WTC11 (cell line): ENCODE data around the gene SDCCAG8.

Experiments
- GTF2I ChIP-seq: fragments of 250-450 bp; sonication (Bioruptor Pico); conservative IDR thresholded peaks from 2 replicates; pipeline ENCODE4 v1.4.0; 2021; ENCODE audit warnings: mild to moderate bottlenecking
- JUN ChIP-seq: sonication (generic); formaldehyde crosslinking; IDR thresholded peaks from 2 replicates; pipeline ENCODE4 v1.8.0; 2023; ENCODE audit warnings: mild to moderate bottlenecking, missing genetic modification reagents
- NFATC4 ChIP-seq: fragments of 250-450 bp; sonication (Bioruptor Pico); IDR thresholded peaks from 2 replicates; pipeline ENCODE4 v1.9.0; 2021; ENCODE audit warnings: mild to moderate bottlenecking
- ZNF121 ChIP-seq: sonication (generic); formaldehyde crosslinking; IDR thresholded peaks from 2 replicates; pipeline ENCODE4 v1.8.0; 2023; ENCODE audit warnings: missing genetic modification reagents
- TF ChIP-seq, protein P1 (sequence below): fragments of 200-600 bp; IDR thresholded peaks from 2 replicates; pipeline ENCODE4 v1.8.0; 2022; ENCODE audit warnings: antibody characterized with exemption
- TF ChIP-seq, protein P2 (sequence below): sonication (generic); formaldehyde crosslinking; IDR thresholded peaks from 2 replicates; pipeline ENCODE4 v1.8.1; 2023; ENCODE audit warnings: mild to moderate bottlenecking, missing genetic modification reagents

DNA sequence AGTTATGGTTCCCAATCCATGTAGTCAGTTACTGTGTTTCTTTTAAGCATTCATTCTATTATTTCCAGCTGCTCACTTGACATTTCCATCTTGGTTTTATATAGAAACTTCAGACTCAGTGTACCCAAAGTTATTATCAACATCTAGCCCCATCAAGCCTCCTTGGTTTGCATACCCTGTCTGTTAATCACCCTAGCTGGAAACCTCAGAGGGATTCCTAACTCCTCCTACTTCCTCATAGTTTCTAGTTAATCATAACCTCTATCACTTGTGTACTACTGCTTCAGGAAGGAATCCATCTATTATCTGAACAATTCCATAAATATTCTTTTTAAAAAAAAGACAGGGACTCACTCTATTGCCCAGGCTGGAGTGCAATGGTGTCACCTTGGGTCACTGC is 293.3 kb downstream of the SDCCAG8 start:
- TF ChIP-seq, protein P1, sequence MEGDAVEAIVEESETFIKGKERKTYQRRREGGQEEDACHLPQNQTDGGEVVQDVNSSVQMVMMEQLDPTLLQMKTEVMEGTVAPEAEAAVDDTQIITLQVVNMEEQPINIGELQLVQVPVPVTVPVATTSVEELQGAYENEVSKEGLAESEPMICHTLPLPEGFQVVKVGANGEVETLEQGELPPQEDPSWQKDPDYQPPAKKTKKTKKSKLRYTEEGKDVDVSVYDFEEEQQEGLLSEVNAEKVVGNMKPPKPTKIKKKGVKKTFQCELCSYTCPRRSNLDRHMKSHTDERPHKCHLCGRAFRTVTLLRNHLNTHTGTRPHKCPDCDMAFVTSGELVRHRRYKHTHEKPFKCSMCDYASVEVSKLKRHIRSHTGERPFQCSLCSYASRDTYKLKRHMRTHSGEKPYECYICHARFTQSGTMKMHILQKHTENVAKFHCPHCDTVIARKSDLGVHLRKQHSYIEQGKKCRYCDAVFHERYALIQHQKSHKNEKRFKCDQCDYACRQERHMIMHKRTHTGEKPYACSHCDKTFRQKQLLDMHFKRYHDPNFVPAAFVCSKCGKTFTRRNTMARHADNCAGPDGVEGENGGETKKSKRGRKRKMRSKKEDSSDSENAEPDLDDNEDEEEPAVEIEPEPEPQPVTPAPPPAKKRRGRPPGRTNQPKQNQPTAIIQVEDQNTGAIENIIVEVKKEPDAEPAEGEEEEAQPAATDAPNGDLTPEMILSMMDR = no peak
- TF ChIP-seq NFATC4 (CRISPR knock-in tag) (no peak), ZNF121 (CRISPR knock-in tag) (no peak), GTF2I (CRISPR knock-in tag) (no peak), JUN (CRISPR knock-in tag) (no peak)
- TF ChIP-seq, protein P2, sequence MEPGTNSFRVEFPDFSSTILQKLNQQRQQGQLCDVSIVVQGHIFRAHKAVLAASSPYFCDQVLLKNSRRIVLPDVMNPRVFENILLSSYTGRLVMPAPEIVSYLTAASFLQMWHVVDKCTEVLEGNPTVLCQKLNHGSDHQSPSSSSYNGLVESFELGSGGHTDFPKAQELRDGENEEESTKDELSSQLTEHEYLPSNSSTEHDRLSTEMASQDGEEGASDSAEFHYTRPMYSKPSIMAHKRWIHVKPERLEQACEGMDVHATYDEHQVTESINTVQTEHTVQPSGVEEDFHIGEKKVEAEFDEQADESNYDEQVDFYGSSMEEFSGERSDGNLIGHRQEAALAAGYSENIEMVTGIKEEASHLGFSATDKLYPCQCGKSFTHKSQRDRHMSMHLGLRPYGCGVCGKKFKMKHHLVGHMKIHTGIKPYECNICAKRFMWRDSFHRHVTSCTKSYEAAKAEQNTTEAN (CRISPR knock-in tag) = no peak
